LNCAP (cell line): ENCODE results near the gene CAMK2A.

ENCODE experiments used
- CTCF ChIP-seq: fragments of 450-650 bp; IDR thresholded peaks from 2 replicates; pipeline ENCODE4 v1.5.1; 2017; ENCODE audit warnings: mild to moderate bottlenecking

Gene CAMK2A

GRCh38 chr5:150196986-150197385, 92.6 kb downstream of the CAMK2A start:
- TF ChIP-seq CTCF = no peak

GRCh38 chr5:150196514-150196913, 93.1 kb downstream of the CAMK2A start:
- no peak for TF ChIP-seq CTCF

GRCh38 chr5:150195736-150196485, 93.7 kb downstream of the CAMK2A start:
- no peak for TF ChIP-seq CTCF

GRCh38 chr5:150192462-150192861, 97.1 kb downstream of the CAMK2A start:
- TF ChIP-seq CTCF = no peak

- no peak for TF ChIP-seq CTCF
Observed at GRCh38 chr5:150190987-150191386, 98.6 kb downstream of the CAMK2A start.

GRCh38 chr5:150190503-150190979, 99.0 kb downstream of the CAMK2A start:
- TF ChIP-seq CTCF = no peak

DNA sequence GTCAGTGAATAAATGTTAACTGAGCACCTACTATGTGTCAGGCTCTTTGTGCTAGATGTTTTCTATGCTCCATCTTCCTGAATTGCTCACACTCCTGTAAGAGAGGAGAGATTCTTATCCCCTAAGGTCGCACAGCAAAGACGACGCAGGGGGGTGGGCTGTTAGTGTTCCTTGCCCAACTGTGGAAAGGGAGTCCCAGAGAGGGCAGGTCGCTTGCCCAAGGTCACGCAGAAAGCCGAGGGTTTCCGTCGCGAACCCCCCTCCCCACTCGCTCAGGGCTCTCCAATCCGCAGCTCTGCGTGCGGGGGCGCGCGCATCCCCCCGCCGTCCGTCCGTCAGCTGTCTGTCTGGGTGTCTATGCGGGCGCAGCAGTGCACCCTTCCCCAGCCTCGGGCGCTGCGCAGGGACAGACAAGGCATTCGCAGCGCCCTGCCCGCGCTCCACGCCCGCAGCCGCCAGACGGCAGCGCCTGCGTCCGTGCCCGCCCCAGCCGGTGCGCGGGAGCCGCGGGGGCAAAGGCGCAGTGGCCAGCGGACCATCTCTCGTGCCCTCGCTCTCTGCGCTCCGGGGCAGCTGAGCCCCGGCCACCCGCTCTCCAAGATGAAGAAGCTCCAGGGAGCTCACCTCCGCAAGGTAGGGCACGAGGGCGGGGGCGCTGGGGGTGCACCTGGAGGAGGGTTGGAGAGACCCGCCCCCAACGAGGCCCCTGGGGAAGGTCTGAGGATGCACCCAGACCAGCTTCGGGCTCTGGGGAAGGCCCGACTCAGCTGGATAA, 99.7 kb downstream of the CAMK2A start, which contains the start of gene SLC6A7:
Gene SLC6A7 (plus strand): TSS at position 335 of the 775 bp plus-strand sequence. CDS start 266 bp downstream, at position 601.
- no peak for TF ChIP-seq CTCF
